ENCODE data around the gene ANK3.

DNA sequence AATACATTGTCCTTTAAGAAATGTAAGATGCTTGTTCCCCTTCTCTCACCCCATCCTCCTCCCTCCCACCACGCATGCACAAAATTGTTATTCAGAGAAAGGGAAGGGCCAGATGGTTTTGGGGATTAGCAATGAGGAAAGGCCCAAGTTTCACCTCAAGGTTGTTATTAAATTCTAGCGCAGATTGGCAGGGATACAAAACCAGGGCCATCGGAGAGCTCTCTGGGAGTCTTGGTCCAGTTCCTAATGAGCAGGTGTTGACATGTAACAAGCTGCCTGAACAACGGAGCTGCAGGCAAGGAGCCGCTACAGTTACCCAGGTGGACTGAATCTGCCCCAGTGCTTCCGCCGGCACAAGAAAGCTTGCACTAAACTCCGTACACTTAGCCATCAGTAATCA lies 9.7 kb upstream of the ANK3 start:
- no peak for TF ChIP-seq POLR2A (IDR thresholded peaks at IDR 0.05)
- TF ChIP-seq, protein P1, sequence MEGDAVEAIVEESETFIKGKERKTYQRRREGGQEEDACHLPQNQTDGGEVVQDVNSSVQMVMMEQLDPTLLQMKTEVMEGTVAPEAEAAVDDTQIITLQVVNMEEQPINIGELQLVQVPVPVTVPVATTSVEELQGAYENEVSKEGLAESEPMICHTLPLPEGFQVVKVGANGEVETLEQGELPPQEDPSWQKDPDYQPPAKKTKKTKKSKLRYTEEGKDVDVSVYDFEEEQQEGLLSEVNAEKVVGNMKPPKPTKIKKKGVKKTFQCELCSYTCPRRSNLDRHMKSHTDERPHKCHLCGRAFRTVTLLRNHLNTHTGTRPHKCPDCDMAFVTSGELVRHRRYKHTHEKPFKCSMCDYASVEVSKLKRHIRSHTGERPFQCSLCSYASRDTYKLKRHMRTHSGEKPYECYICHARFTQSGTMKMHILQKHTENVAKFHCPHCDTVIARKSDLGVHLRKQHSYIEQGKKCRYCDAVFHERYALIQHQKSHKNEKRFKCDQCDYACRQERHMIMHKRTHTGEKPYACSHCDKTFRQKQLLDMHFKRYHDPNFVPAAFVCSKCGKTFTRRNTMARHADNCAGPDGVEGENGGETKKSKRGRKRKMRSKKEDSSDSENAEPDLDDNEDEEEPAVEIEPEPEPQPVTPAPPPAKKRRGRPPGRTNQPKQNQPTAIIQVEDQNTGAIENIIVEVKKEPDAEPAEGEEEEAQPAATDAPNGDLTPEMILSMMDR (IDR thresholded peaks at IDR 0.05) = no peak

Data from uterus (tissue), 2 donors.